IMR-90 (cell line): ENCODE results near the gene IGFBPL1.

Experiments
- CTCF ChIP-seq: conservative IDR thresholded peaks from 2 replicates; pipeline ENCODE4 v1.5.1; 2012; ENCODE audit warnings: mild to moderate bottlenecking, low read depth, low read length, improper control_type of control experiment
- MAZ ChIP-seq: IDR thresholded peaks from 2 replicates; pipeline ENCODE4 v1.6.1; 2012; ENCODE audit warnings: low read depth, mild to moderate bottlenecking, low read length, improper control_type of control experiment, moderate library complexity, borderline replicate concordance
- POLR2A ChIP-seq: IDR thresholded peaks from 2 replicates; pipeline ENCODE4 v1.6.1; 2012; ENCODE audit warnings: mild to moderate bottlenecking, low read depth, low read length

DNA sequence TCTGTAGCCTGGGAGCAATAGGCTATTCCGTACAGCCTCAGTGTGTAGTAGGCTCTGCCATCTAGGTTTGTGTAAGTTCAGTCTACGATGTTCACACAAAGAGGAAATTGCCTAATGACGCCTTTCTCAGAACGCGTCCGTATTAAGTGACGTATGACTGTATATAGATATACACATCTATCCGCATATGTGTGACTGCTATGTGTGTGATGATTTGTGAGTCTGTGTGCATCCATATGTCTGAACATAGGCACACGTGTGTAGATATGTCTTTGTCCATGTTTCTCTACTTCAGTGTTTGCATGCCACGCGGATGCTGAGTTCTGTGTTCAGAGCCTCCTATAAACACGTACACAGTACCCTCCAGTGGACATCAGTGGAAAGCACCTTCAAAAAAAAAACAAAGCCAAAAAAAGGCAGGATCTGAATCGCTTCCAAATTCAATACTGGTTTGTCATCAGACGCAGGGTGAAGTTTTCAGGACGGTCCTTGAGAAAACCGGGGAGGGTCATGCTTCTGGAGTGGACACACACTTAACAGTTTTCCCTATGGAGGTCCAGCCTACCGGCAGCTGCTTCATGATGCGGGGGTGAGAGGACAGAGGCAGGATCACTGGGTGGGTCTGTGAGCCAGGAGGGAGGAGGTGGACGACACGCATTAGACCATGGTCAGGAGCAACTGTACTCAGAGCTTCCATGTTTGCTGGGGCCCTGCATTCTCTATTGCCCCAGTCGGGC is 61.2 kb downstream of the IGFBPL1 start:
- TF ChIP-seq CTCF (peak; percentile 80), POLR2A (0 out of 2 replicates have a peak, but pooled peaks have one; percentile 28), MAZ (no peak)
